Transverse colon (tissue), 4 donors: ENCODE measurements around the gene RBPJ. TPM values are rescaled to one million over a fixed set of nuclear protein-coding genes. Genes with fewer than 3 reads are reported as not detected.

Experiments
- DNase-seq: peaks from one replicate; pipeline ENCODE4 v3.0.0-alpha.2; 2019
- H3K27ac ChIP-seq, 4 donors: fragments of 200-600 bp; sonication (generic); 2 replicates each; pipeline ENCODE4 v1.5.1; 2016 to 2018; ENCODE audit warnings: inconsistent platforms in 4 of 4
- H3K27me3 ChIP-seq: fragments of 200-600 bp; sonication (generic); 2 replicates; pipeline ENCODE4 v1.5.1; 2017; ENCODE audit warnings: inconsistent platforms
- H3K36me3 ChIP-seq, 4 donors: fragments of 200-600 bp; sonication (generic); 2 replicates each; pipeline ENCODE4 v1.5.1; 2017 to 2019; ENCODE audit warnings: inconsistent platforms in 4 of 4
- H3K4me1 ChIP-seq, 4 donors: fragments of 200-600 bp; sonication (generic); 2 replicates each; pipeline ENCODE4 v1.5.1; 2017 to 2020; ENCODE audit warnings: inconsistent platforms in 4 of 4
- H3K4me3 ChIP-seq, 4 donors: fragments of 200-600 bp; sonication (generic); 1 replicate in 1 of 4; 2 replicates in 3 of 4; pipeline versions ENCODE4 v1.5.1 to v1.6.1; 2017 to 2019; ENCODE audit warnings: inconsistent platforms in 4 of 4
- H3K9me3 ChIP-seq, 2 donors: fragments of 200-600 bp; sonication (generic); 2 replicates each; pipeline ENCODE4 v1.5.1; 2017 to 2019; ENCODE audit warnings: inconsistent platforms in 2 of 2
- EP300 ChIP-seq: sonication (generic); formaldehyde crosslinking; IDR thresholded peaks from one replicate; pipeline ENCODE4 v1.6.1; 2017; ENCODE audit warnings: antibody characterized with exemption, low read depth
- POLR2A ChIP-seq: fragments of 450-650 bp; IDR thresholded peaks from one replicate; pipeline ENCODE4 v1.6.1; 2016; ENCODE audit warnings: antibody characterized with exemption, mild to moderate bottlenecking, moderate library complexity
- POLR2AphosphoS5 ChIP-seq, 3 donors: sonication (generic); formaldehyde crosslinking; IDR thresholded peaks; one replicate each; pipeline ENCODE4 v1.6.1; 2016; ENCODE audit warnings: antibody characterized with exemption in 3 of 3
- WGBS, 2 donors: methylation state at CpG; one replicate each; pipeline ENCODE4 v1.1.5; 2018; ENCODE audit warnings: low coverage in 1 of 2; 5-methylcytosine and 5-hydroxymethylcytosine counted together
- in situ Hi-C, 4 donors: fragments of 200-750 bp; cut with MboI; loops; one replicate each; pipeline versions ENCODE4 v1.15.0 to v1.15.1; 2017; ENCODE audit warnings: low sequenced_read_pairs in 3 of 4, low pct_ligation_motif_present in 1 of 4, low pct_unique_long_range_greater_than_20kb in 1 of 4
- intact Hi-C: fragments of 100-400 bp; cut with DNase I; formaldehyde crosslinking; loops from one replicate; pipeline ENCODE4 v1.15.1; 2023; ENCODE audit warnings: low total_unique reads
- total RNA-seq, 4 donors: library from RNA; depleted of rRNA; stranded (reverse); fragments of >200 nt; gene quantifications; one replicate each; pipeline ENCODE4 v1.1.0, GENCODE V29; 2016
- TF ChIP-seq, protein P1 (sequence below), 5 experiments: fragments of 200-600 bp in 3 of 5; fragments of 450-650 bp in 2 of 5; sonication (generic) in 3 of 5; IDR thresholded peaks; 1 replicate in 2 of 5; 2 replicates in 3 of 5; pipeline ENCODE4 v1.5.1; 2016 to 2017; ENCODE audit warnings: antibody characterized with exemption in 5 of 5, inconsistent platforms in 3 of 5, mild to moderate bottlenecking in 2 of 5, moderate library complexity in 1 of 5

RBPJ gene
- total RNA-seq, 4 donors from 2014 or later: 15.1 to 104 (median 44.6) TPM

DNA sequence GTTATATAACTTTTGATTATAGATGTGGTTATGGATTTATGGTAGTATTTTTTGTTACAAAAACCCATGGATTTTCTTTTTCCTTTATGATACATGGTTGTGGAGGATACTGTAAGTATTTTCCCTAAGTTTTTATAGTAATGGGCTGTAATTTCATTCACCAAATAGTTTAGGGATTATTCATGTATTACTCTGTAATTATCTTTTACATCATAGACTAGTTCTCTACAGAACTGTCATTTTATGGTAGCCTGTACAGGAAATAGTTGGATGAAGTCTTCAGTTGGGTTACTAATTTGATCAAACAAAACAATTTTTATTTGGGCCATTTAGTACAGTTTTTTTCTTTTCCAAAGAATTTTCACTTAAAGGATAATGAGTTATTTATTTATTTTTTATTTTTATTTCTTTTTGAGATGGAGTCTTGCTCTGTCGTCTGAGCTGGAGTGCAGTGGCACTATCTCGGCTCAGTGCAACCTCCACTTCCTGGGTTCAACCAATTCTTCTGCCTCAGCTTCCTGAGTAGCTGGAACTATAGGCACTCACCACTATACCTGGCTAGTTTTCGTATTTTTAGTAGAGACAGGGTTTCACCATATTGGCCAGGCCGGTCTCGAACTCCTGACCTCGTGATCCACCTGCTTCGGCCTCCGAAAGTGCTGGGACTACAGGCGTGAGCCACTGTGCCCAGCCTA is 42.1 kb downstream of the RBPJ start:
- H3K27me3 ChIP-seq: no peaks in the 10 kb centered on the region
- TF ChIP-seq, protein P1, sequence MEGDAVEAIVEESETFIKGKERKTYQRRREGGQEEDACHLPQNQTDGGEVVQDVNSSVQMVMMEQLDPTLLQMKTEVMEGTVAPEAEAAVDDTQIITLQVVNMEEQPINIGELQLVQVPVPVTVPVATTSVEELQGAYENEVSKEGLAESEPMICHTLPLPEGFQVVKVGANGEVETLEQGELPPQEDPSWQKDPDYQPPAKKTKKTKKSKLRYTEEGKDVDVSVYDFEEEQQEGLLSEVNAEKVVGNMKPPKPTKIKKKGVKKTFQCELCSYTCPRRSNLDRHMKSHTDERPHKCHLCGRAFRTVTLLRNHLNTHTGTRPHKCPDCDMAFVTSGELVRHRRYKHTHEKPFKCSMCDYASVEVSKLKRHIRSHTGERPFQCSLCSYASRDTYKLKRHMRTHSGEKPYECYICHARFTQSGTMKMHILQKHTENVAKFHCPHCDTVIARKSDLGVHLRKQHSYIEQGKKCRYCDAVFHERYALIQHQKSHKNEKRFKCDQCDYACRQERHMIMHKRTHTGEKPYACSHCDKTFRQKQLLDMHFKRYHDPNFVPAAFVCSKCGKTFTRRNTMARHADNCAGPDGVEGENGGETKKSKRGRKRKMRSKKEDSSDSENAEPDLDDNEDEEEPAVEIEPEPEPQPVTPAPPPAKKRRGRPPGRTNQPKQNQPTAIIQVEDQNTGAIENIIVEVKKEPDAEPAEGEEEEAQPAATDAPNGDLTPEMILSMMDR (IDR thresholded peaks at IDR 0.05): no peak
- TF ChIP-seq EP300 (no peak), POLR2A (no peak), POLR2AphosphoS5 (IDR thresholded peaks at IDR 0.05) (no peak)
- H3K9me3 ChIP-seq: no peaks in the 10 kb centered on the region
- H3K4me1 ChIP-seq: peaks cover 0 to 30% (median 4%) of the 10 kb centered on the region in 4 donors
- WGBS, 2 donors: 93 to 95% methylated on average over 8 to 9 of the region's 9 CpGs
- H3K27ac ChIP-seq: no peak overlapping the region
- no peak for DNase-seq
- intact Hi-C loops (no loop called here), in situ Hi-C loops (no loop called here)
- no peaks in the 10 kb centered on the region for H3K36me3 ChIP-seq
- H3K4me3 ChIP-seq: no peak overlapping the region

DNA sequence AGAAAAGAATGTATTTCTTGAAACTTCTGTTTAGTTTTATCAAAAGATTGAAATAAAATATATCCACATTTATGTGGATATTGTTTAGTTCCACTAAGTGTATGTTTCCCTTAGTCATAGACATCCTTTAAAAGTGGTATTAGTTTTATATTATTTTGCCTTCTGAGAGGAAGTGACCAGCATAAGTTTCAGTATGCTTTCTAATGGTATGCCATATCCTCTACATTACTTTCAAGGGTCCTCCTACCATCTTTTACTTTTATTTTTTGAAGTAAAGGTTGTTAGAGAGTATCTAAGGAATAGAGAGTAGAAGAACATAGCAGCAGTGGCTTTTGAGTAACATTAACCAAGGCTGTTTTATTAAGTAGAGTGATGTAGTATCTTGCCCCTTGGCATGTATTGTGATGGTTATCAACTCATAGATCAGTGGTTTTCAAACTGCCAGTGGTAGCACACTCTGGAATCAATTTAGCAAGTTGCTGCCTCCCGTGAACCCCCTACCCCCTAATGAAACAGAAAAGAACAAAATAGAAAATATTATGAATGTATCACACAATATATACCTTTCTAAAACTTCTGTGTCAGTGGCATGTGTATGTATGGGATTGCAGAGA is 44.8 kb downstream of the RBPJ start:
- 71 to 94% methylated on average over 1 of the region's 1 CpG for WGBS, 2 donors
- intact Hi-C loops: no loop called here

DNA sequence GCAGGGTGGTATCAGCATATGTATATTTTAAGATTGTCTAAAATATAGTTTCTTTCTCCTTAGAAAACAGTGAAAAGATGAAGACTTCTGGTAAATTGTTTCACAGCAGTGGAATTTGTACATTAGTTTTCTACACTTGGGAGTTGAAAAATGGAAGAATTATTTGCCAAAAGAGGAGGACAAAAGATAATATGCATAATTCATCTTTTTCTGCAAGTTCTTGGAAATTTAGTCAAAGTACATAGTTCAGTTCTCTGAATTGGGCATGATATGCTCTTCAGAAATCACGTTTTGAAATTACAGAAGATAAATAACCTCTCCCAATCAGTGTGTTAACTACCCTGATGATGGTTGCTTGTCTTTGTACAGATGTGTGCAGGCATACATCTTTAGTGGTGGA is 47.0 kb downstream of the RBPJ start:
- Histone ChIP-seq H3K4me3 (no peak overlapping the region), H3K27me3 (no peaks in the 10 kb centered on the region), H3K4me1 (peaks cover 7 to 33% (median 16%) of the 10 kb centered on the region in 4 donors), H3K9me3 (no peaks in the 10 kb centered on the region), H3K27ac (no peak overlapping the region), H3K36me3 (no peaks in the 10 kb centered on the region)
- in situ Hi-C loops (no loop called here), intact Hi-C loops (no loop called here)
- DNase-seq: no peak
- 58 to 73% methylated on average over 1 of the region's 1 CpG for WGBS, 2 donors
- TF ChIP-seq, protein P1 (IDR thresholded peaks at IDR 0.05): no peak
- no peak for TF ChIP-seq POLR2AphosphoS5 (IDR thresholded peaks at IDR 0.05)
- no peak for TF ChIP-seq EP300
- no peak for TF ChIP-seq POLR2A

More for the DNA sequence above, 44.8 kb downstream of the RBPJ start:
- Histone ChIP-seq H3K27me3 (no peaks in the 10 kb centered on the region), H3K27ac (no peak overlapping the region), H3K4me1 (peaks cover 3 to 36% (median 7%) of the 10 kb centered on the region in 4 donors), H3K9me3 (no peaks in the 10 kb centered on the region), H3K36me3 (no peaks in the 10 kb centered on the region), H3K4me3 (no peak overlapping the region)
- DNase-seq: no peak
- in situ Hi-C loops: no loop called here
- TF ChIP-seq POLR2A (no peak), POLR2AphosphoS5 (IDR thresholded peaks at IDR 0.05) (no peak), EP300 (no peak)
- TF ChIP-seq, protein P1 (IDR thresholded peaks at IDR 0.05): no peak

GRCh38 chr4:26368685-26369084 is 47.9 kb downstream of the RBPJ start:
- intact Hi-C loops: no loop called here
- no peaks in the 10 kb centered on the region for H3K9me3 ChIP-seq
- H3K4me3 ChIP-seq: no peak overlapping the region
- H3K27me3 ChIP-seq: no peaks in the 10 kb centered on the region
- DNase-seq: no peak
- no peak overlapping the region for H3K27ac ChIP-seq
- peaks cover 15 to 42% (median 20%) of the 10 kb centered on the region in 4 donors for H3K4me1 ChIP-seq
- no peaks in the 10 kb centered on the region for H3K36me3 ChIP-seq
- TF ChIP-seq EP300: no peak
- TF ChIP-seq POLR2A: no peak
- no peak for TF ChIP-seq POLR2AphosphoS5 (IDR thresholded peaks at IDR 0.05)
- TF ChIP-seq, protein P1 (IDR thresholded peaks at IDR 0.05): no peak
- in situ Hi-C loops: no loop called here
